Uterus (tissue), 4 donors: ENCODE data around the gene LPP. TPM values are rescaled to one million over a fixed set of nuclear protein-coding genes. Genes with fewer than 3 reads are reported as not detected.

ENCODE experiments used
- DNase-seq, 2 donors: peaks; one replicate each; pipeline ENCODE4 v3.0.0-alpha.2; 2019 to 2020
- H3K27ac ChIP-seq, 2 donors: fragments of 200-600 bp; sonication (generic); 1 replicate in 1 of 2; 2 replicates in 1 of 2; pipeline ENCODE4 v1.5.1; 2016 to 2018
- H3K27me3 ChIP-seq, 2 donors: fragments of 200-600 bp; sonication (generic); one replicate each; pipeline ENCODE4 v1.5.1; 2018 to 2019; ENCODE audit warnings: control low read depth in 1 of 2
- H3K36me3 ChIP-seq, 2 donors: fragments of 200-600 bp; sonication (generic); one replicate each; pipeline ENCODE4 v1.5.1; 2019; ENCODE audit warnings: control low read depth in 1 of 2
- H3K4me1 ChIP-seq, 2 donors: fragments of 200-600 bp; sonication (generic); one replicate each; pipeline ENCODE4 v1.5.1; 2018 to 2019; ENCODE audit warnings: control low read depth in 1 of 2
- H3K4me3 ChIP-seq, 2 donors: fragments of 200-600 bp; sonication (generic); 1 replicate in 1 of 2; 2 replicates in 1 of 2; pipeline ENCODE4 v1.5.1; 2018 to 2019; ENCODE audit warnings: mild to moderate bottlenecking in 1 of 2
- H3K9me3 ChIP-seq, 2 donors: fragments of 200-600 bp; sonication (generic); one replicate each; pipeline ENCODE4 v1.5.1; 2019; ENCODE audit warnings: control low read depth in 1 of 2
- POLR2A ChIP-seq, 2 donors: fragments of 450-650 bp; IDR thresholded peaks; one replicate each; pipeline ENCODE4 v1.6.1; 2016; ENCODE audit warnings: antibody characterized with exemption in 2 of 2, mild to moderate bottlenecking in 1 of 2, moderate library complexity in 1 of 2
- intact Hi-C: fragments of 100-400 bp; cut with DNase I; formaldehyde crosslinking; loops from one replicate; pipeline ENCODE4 v1.15.1; 2023; ENCODE audit warnings: low total_unique reads
- total RNA-seq, 4 donors: library from RNA; depleted of rRNA in 3 of 4; stranded (reverse); fragments of >200 nt in 3 of 4; gene quantifications; one replicate each; pipeline versions ENCODE4 v1.1.0 to v1.2.4, GENCODE V29; 2014 to 2023
- TF ChIP-seq, protein P1 (sequence below), 4 experiments: fragments of 200-600 bp in 2 of 4; fragments of 450-650 bp in 2 of 4; sonication (generic) in 2 of 4; IDR thresholded peaks; one replicate each; pipeline ENCODE4 v1.5.1; 2016 to 2019; ENCODE audit warnings: antibody characterized with exemption in 4 of 4, mild to moderate bottlenecking in 2 of 4, moderate library complexity in 1 of 4
- donor health status: DM: yes; HTN: yes; CAD: no.

The LPP gene
- total RNA-seq, 4 donors from 2014 or later = 180 to 1,374 (median 712) TPM

- H3K27me3 ChIP-seq = no peaks in the 10 kb centered on the region
- no peaks in the 10 kb centered on the region for H3K4me1 ChIP-seq
- no peak overlapping the region for H3K4me3 ChIP-seq
- intact Hi-C loops = no loop called here
- TF ChIP-seq, protein P1, sequence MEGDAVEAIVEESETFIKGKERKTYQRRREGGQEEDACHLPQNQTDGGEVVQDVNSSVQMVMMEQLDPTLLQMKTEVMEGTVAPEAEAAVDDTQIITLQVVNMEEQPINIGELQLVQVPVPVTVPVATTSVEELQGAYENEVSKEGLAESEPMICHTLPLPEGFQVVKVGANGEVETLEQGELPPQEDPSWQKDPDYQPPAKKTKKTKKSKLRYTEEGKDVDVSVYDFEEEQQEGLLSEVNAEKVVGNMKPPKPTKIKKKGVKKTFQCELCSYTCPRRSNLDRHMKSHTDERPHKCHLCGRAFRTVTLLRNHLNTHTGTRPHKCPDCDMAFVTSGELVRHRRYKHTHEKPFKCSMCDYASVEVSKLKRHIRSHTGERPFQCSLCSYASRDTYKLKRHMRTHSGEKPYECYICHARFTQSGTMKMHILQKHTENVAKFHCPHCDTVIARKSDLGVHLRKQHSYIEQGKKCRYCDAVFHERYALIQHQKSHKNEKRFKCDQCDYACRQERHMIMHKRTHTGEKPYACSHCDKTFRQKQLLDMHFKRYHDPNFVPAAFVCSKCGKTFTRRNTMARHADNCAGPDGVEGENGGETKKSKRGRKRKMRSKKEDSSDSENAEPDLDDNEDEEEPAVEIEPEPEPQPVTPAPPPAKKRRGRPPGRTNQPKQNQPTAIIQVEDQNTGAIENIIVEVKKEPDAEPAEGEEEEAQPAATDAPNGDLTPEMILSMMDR (IDR thresholded peaks at IDR 0.05) = no peak
- no peak for TF ChIP-seq POLR2A (IDR thresholded peaks at IDR 0.05)
- no peak for DNase-seq
- no peaks in the 10 kb centered on the region for H3K9me3 ChIP-seq
- H3K27ac ChIP-seq = no peak overlapping the region
- H3K36me3 ChIP-seq = no peaks in the 10 kb centered on the region
Observed at GRCh38 chr3:188518835-188519452, 365.0 kb downstream of the LPP start.

DNA sequence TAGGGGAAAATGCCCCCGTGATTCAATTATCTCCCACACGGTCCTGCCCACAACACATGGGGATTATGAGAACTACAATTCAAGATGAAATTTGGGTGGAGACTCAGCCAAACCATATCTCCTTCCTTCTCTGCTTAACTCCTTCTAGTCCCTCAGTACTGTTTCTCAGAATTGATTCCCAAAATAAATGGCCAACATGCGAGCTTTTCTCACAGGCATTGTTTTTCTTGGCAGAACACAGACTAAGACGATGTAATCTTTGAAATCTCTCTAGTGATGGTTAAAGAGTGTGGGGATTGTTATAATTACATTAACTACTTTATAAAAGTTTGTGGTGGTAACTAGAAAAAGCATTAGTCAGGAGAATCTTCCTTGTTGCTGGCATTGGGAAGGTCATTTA lies 366.5 kb downstream of the LPP start:
- Histone ChIP-seq H3K27ac (no peak overlapping the region), H3K36me3 (no peaks in the 10 kb centered on the region), H3K27me3 (no peaks in the 10 kb centered on the region), H3K4me1 (no peaks in the 10 kb centered on the region), H3K4me3 (no peak overlapping the region), H3K9me3 (no peaks in the 10 kb centered on the region)
- intact Hi-C loops = no loop called here
- TF ChIP-seq POLR2A (IDR thresholded peaks at IDR 0.05) = no peak
- TF ChIP-seq, protein P1 (IDR thresholded peaks at IDR 0.05) = no peak
- DNase-seq = no peak

DNA sequence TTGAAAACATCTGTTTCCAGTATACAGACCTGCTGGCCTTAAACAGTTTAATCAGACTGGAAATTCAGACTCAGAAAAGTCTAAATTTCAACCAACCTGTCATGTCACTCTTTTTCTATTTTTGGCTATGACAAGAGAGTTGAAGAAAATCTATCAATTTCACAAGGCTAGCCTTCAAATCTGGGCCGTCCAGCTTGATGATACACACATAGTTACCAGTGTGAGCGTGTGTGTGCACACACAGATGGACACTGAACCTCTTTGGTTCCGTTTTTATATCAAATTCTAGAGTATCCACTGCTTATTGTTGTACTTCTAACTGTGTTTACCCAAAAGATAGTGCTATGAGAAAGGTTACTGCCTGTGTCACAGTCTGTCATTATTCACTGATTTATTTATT lies 368.2 kb downstream of the LPP start:
- no peak overlapping the region for H3K27ac ChIP-seq
- no peak for TF ChIP-seq POLR2A (IDR thresholded peaks at IDR 0.05)
- TF ChIP-seq, protein P1 (IDR thresholded peaks at IDR 0.05) = no peak
- no peaks in the 10 kb centered on the region for H3K27me3 ChIP-seq
- DNase-seq = no peak
- no peak overlapping the region for H3K4me3 ChIP-seq
- no peaks in the 10 kb centered on the region for H3K36me3 ChIP-seq
- no peaks in the 10 kb centered on the region for H3K9me3 ChIP-seq
- intact Hi-C loops = no loop called here
- H3K4me1 ChIP-seq = no peaks in the 10 kb centered on the region

- intact Hi-C loops = no loop called here
- Histone ChIP-seq H3K4me1 (no peaks in the 10 kb centered on the region), H3K36me3 (no peaks in the 10 kb centered on the region), H3K27ac (no peak overlapping the region), H3K4me3 (no peak overlapping the region), H3K27me3 (no peaks in the 10 kb centered on the region), H3K9me3 (no peaks in the 10 kb centered on the region)
- no peak for TF ChIP-seq POLR2A (IDR thresholded peaks at IDR 0.05)
- TF ChIP-seq, protein P1 (IDR thresholded peaks at IDR 0.05) = no peak
- DNase-seq = no peak
Observed at GRCh38 chr3:188523291-188523690, 369.3 kb downstream of the LPP start.

- Histone ChIP-seq H3K4me1 (no peaks in the 10 kb centered on the region), H3K9me3 (no peaks in the 10 kb centered on the region), H3K4me3 (no peak overlapping the region), H3K36me3 (no peaks in the 10 kb centered on the region), H3K27me3 (no peaks in the 10 kb centered on the region), H3K27ac (no peak overlapping the region)
- no peak for TF ChIP-seq POLR2A (IDR thresholded peaks at IDR 0.05)
- TF ChIP-seq, protein P1 (IDR thresholded peaks at IDR 0.05) = no peak
- no peak for DNase-seq
- intact Hi-C loops = no loop called here
Observed at GRCh38 chr3:188524052-188524451, 370.1 kb downstream of the LPP start.
